ENCODE data around the gene FECH. TPM values are rescaled to one million over a fixed set of nuclear protein-coding genes. Genes with fewer than 3 reads are reported as not detected.

FECH gene
- polyA plus RNA-seq, 3 donors, result 9.7 to 23.3 (median 9.9) TPM

DNA sequence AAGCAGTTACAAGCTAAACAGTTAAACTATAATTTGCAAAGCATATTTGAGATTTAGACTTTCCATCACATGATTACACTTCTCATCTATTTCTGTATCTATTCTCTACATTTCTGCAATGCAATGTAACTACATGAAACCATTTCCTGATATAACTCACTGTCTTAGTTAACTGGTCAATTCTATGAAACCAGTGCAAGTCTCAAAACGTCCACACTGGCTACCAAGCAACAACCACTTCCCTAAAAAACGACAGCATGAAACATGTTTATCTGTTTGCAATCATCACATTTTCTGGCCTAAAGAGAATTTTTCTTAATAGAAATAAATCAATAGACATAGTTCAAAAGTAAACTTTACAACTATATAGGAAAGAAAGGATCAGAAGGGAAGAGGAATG is 17.4 kb downstream of the FECH start:
- intact Hi-C loops (cut with micrococcal nuclease), result loop anchor here in 1 of 2 donors (10.0 kb wide), 1 partner anchor 824 kb away; no protein-coding TSS in a partner anchor
- no peak overlapping the region for H3K4me2 ChIP-seq (replicated peaks; ENCODE audit: extremely low read depth, low read length, poor library complexity, severe bottlenecking)
- H3K9me3 Mint-ChIP-seq, result no peaks in the 10 kb centered on the region
- no peaks in the 10 kb centered on the region for H3K9me3 ChIP-seq (replicated peaks in 1 of 2; ENCODE audit: control insufficient read depth in 1 of 2, insufficient read depth in 1 of 2, low read length in 2 of 2)
- H3K27ac ChIP-seq (ENCODE audit: low read depth in 1 of 2, low read length in 2 of 2), result no peak overlapping the region
- no peaks in the 10 kb centered on the region for H3K27me3 ChIP-seq (ENCODE audit: control insufficient read depth in 2 of 2, insufficient read depth in 2 of 2, low read length in 2 of 2)
- no peaks in the 10 kb centered on the region for H4K20me1 ChIP-seq (ENCODE audit: insufficient read depth, low read length)
- H3K36me3 Mint-ChIP-seq, result peaks cover 68 to 69% of the 10 kb centered on the region in 2 donors
- WGBS (ENCODE audit: insufficient coverage), result no CpG with 5 or more reads among the region's 2 CpGs
- no peak overlapping the region for H3K4me3 Mint-ChIP-seq
- no peaks in the 10 kb centered on the region for H3K4me1 ChIP-seq (ENCODE audit: control insufficient read depth in 1 of 2, insufficient read depth in 2 of 2, low read length in 2 of 2)
- H2AFZ ChIP-seq (ENCODE audit: insufficient read depth, low read depth, low read length, poor library complexity, severe bottlenecking), result no peak overlapping the region
- peaks cover 22 to 92% of the 10 kb centered on the region in 2 donors for H3K36me3 ChIP-seq (replicated peaks in 1 of 2; ENCODE audit: control insufficient read depth in 1 of 2, insufficient read depth in 2 of 2, low read length in 2 of 2)
- no peak for DNase-seq
- no peak overlapping the region for H3K27ac Mint-ChIP-seq
- peaks cover 0 to 2% (median 0%) of the 10 kb centered on the region in 3 donors for H3K27me3 Mint-ChIP-seq (ENCODE audit: low read depth in 3 of 3)
- no peak overlapping the region for H3K4me3 ChIP-seq (replicated peaks in 1 of 3; ENCODE audit: low read depth in 2 of 3, low read length in 3 of 3)
- TF ChIP-seq, protein P1, sequence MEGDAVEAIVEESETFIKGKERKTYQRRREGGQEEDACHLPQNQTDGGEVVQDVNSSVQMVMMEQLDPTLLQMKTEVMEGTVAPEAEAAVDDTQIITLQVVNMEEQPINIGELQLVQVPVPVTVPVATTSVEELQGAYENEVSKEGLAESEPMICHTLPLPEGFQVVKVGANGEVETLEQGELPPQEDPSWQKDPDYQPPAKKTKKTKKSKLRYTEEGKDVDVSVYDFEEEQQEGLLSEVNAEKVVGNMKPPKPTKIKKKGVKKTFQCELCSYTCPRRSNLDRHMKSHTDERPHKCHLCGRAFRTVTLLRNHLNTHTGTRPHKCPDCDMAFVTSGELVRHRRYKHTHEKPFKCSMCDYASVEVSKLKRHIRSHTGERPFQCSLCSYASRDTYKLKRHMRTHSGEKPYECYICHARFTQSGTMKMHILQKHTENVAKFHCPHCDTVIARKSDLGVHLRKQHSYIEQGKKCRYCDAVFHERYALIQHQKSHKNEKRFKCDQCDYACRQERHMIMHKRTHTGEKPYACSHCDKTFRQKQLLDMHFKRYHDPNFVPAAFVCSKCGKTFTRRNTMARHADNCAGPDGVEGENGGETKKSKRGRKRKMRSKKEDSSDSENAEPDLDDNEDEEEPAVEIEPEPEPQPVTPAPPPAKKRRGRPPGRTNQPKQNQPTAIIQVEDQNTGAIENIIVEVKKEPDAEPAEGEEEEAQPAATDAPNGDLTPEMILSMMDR (IDR thresholded peaks at IDR 0.05), result no peak
- no peak overlapping the region for H3K9ac ChIP-seq (ENCODE audit: insufficient read depth, low read length, poor library complexity, severe bottlenecking)
- no peaks in the 10 kb centered on the region for H3K79me2 ChIP-seq (ENCODE audit: insufficient read depth, low read length)
- H3K4me1 Mint-ChIP-seq, result peaks cover 7% of the 10 kb centered on the region

DNA sequence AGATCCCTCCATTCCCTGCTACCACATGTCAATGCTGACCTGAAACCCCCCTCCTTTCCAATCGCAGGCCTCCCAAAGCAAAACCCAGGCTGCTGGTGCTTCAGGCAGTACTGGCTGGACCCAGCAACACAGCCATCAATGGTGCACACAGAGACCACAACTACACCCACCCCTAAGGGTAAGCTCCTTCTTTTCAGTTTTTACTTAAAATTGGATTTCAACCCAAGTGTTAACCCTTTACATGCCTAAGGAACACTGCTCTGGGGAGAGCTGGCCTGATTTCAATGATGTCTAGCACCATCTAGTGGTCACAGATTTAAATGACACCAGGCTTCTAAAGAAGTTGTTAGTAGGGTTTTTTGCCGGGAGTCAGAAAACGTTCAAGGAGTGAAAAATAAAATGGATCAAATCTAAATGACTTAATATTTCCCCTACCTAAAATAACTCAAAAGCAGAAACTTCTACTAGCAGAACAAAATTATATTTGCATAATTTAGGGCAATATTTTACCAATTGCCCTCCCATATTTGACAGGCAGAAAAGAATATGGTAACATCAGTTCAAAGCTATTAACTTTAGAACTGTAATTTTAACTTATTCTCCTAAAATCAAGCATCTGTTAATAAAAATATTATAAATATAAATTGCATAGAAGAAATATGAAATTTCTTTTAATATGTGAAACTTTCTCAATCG is 24.6 kb downstream of the FECH start:
- 100% methylated on average over 1 of the region's 4 CpGs for WGBS (ENCODE audit: insufficient coverage)
- Histone ChIP-seq H3K4me2 (replicated peaks; ENCODE audit: extremely low read depth, low read length, poor library complexity, severe bottlenecking) (no peak overlapping the region), H3K4me1 (ENCODE audit: control insufficient read depth in 1 of 2, insufficient read depth in 2 of 2, low read length in 2 of 2) (no peaks in the 10 kb centered on the region), H3K4me3 (replicated peaks in 1 of 3; ENCODE audit: low read depth in 2 of 3, low read length in 3 of 3) (no peak overlapping the region), H3K9ac (ENCODE audit: insufficient read depth, low read length, poor library complexity, severe bottlenecking) (no peak overlapping the region), H4K20me1 (ENCODE audit: insufficient read depth, low read length) (no peaks in the 10 kb centered on the region), H3K36me3 (replicated peaks in 1 of 2; ENCODE audit: control insufficient read depth in 1 of 2, insufficient read depth in 2 of 2, low read length in 2 of 2) (peaks cover 6 to 34% of the 10 kb centered on the region in 2 donors), H3K9me3 (replicated peaks in 1 of 2; ENCODE audit: control insufficient read depth in 1 of 2, insufficient read depth in 1 of 2, low read length in 2 of 2) (no peaks in the 10 kb centered on the region), H2AFZ (ENCODE audit: insufficient read depth, low read depth, low read length, poor library complexity, severe bottlenecking) (no peak overlapping the region), H3K27ac (ENCODE audit: low read depth in 1 of 2, low read length in 2 of 2) (no peak overlapping the region), H3K27me3 (ENCODE audit: control insufficient read depth in 2 of 2, insufficient read depth in 2 of 2, low read length in 2 of 2) (no peaks in the 10 kb centered on the region), H3K79me2 (ENCODE audit: insufficient read depth, low read length) (no peaks in the 10 kb centered on the region)
- no peaks in the 10 kb centered on the region for H3K9me3 Mint-ChIP-seq
- TF ChIP-seq, protein P1 (IDR thresholded peaks at IDR 0.05), result peak; percentile 95
- DNase-seq, result peak; percentile 29 to 48 (median 43)
- no peak overlapping the region for H3K27ac Mint-ChIP-seq
- no peak overlapping the region for H3K4me3 Mint-ChIP-seq
- H3K27me3 Mint-ChIP-seq (ENCODE audit: low read depth in 3 of 3), result no peaks in the 10 kb centered on the region
- H3K36me3 Mint-ChIP-seq, result peaks cover 33 to 41% of the 10 kb centered on the region in 2 donors
- intact Hi-C loops (cut with micrococcal nuclease), result loop anchor here (5.0 to 10.0 kb wide), 2 partner anchors 815 to 817 kb away; no protein-coding TSS in a partner anchor
- H3K4me1 Mint-ChIP-seq, result no peaks in the 10 kb centered on the region
